ENCODE data around the gene CLEC16A.
"Not testable (repeated sequence)": the region's sequence is repeated elsewhere in the genome, so short reads cannot be mapped to it uniquely, and the experiment has no call there.

The CLEC16A gene

DNA sequence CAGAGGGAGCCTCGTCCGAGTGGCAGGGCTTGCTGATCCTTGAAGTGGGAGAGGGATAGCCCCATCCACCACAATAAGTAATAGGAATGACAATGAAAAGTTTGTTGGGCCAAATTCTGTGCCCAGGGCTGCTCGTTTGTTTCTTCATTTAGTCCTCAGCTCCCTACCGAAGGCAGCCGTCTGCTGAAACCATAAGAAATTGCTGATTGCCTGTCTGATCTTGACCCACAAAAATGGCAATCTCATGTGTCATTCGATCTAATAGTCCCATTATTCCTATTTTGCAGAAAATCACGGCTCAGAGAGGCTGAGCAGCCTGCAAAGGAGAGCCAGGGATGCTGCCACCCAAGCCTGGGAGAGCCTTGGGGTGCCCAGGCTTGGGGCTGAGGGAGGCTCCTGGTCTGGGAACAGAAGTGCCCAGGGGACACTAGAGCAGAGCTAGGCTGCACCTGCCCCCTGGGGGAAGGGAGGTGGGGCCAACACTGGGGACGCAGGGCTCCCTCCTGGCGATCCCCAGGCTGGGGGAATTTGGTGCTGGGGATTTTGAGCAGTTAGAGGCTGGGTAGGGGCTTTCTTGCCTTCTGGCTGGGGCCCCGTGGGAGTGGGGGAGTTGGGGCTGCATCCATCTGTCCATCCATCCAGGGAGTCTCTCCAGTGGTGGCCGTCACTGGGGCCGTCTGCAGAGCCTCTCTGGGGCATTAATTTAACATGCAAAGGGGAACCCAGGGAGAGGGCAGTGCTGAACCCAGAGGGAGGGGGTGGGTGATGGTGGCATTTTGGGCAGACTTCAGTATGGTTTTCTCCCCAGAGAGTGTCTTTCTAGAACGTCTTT, 258.1 kb downstream of the CLEC16A start:
- no peak for DNase-seq (ENCODE audit: low spot score)

DNA sequence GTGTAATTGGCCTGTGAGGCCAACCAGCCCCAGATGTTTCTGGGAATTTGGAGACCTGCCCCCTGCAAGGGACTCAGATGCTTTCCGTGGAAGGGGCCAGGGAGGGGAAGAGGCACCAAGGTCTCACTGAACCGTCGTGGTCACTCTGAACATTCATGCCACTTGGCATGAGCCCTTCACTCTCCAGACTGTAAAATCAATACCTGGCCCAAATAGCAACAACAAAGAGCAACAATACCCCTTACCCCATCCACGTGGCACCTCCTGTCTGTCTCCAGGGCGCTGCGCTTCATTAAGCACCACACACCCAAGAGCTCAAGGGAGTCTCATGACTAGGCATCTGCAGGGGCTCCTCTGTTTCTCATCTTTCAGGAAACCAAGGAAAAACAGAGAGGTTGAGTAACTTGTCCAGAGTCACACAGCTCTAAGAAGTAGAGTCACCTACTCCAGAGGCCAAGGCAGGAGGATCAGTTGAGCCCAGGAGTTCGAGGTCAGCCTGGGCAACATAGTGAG, 258.8 kb downstream of the CLEC16A start:
- DNase-seq (ENCODE audit: low spot score): no peak

DNA sequence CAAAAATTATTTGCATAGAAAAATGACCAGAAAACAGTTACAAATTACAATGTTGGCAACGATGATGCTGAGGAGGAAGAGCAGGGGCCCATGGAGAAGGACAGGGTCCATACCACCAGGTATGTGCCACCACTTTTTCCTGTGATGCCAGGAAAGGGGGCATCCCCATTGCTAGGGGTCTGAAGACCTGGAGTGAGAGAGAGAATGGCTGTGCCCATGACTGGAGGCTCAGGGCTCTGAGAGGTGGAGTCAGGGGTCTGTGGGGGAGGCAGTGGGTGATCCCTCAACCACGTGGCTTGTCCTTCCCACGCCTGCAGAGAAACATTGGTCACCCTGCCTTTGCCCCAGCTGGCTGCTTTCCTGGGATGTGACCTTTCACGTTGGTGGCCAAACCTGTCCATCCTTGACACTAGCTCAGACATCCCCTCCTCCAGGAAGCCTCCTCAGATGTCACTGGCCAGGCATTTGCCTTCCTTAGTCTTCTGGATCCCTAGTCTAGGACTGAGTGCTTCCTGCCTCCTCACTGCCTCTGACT, 260.2 kb downstream of the CLEC16A start:
- DNase-seq (ENCODE audit: low spot score): no peak

DNA sequence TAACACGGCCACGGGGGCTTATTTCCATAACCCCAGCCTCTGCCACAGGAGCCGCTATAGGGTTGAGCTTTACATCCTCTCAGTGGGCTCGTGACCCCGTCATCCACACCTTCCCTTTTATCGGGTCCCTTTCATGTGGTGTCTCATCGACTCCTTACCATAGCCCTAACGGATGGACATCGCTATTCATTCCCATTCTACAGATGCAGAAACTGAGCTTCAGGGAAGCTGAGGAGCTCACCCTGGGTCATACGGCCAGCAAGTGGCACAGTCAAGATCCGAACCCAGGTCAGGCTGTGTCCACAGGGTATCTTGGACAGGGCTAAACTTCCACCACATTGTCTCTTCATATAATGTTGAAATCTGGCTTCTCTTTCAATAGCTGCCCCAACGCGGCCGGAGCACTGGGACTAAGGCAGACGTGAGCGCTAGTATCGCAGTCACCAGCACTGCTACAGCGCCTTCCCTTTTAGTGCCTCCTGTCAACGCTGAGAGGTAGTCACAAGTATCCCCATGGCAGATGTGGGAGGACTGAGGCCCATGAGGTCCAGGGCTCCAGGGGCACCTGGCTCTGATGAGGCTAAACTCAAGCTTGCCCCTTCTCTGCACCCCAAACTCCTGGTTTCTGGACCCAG, 260.8 kb downstream of the CLEC16A start:
- no peak for DNase-seq (ENCODE audit: low spot score)

DNA sequence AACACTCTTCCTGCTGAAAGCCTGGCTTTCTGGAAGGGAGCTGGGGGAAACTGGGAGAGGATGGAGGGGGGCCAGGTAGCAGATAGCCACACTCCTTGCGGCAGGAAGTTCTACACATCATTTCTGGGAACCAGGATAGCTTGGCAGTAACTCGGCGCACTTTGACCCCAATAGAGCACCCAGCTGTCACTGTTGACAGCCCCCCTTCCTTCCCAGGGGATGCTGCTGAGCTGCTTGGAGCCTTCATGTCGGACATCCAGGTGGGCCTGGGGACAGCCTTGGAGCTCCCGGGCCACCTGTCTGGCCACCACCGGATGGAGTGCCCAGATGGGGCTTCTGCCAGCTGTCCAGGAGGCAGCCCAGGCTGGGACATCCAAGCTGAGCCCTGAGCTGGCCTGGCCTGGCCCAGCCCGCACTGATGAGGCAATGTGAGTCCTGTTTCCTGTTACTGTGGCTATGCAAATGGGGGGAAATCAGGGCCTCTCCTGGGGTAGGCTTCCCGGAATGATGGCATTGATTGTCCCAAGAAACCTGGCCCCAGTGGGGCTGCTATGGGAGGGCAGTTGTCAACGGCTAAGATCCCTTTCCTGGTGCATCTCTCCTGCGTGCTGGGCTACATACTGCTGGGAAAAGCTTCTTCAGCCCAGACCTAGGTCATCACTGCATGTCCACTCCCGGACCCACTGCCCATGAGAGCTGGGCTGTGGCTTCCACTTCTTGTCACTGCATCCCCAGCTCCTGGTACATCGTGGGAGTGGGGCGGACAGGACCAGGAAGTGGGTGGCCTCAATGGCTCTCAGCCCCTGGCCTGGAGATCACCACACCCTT, 261.6 kb downstream of the CLEC16A start:
- no peak for DNase-seq (ENCODE audit: low spot score)

DNA sequence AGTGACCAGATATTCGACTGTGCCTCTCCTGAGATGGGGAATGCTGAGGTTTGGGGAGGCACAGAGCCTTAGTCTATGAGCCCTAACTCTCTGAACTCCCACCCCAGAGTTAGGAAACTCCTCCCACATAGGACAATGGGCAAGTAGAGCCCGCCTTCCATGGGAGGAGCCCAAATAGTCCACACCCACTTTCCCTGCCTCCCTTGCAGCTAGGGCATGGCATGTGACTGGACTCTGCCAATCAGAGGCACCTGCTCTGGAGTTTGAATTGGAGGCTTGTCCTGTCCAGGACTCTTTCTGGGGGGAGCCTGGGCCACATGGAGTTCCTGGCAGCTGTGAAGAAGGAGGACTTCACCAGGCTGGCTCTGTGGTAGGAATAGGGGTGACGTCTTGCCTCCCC, 263.3 kb downstream of the CLEC16A start:
- DNase-seq (ENCODE audit: low spot score): no peak

DNA sequence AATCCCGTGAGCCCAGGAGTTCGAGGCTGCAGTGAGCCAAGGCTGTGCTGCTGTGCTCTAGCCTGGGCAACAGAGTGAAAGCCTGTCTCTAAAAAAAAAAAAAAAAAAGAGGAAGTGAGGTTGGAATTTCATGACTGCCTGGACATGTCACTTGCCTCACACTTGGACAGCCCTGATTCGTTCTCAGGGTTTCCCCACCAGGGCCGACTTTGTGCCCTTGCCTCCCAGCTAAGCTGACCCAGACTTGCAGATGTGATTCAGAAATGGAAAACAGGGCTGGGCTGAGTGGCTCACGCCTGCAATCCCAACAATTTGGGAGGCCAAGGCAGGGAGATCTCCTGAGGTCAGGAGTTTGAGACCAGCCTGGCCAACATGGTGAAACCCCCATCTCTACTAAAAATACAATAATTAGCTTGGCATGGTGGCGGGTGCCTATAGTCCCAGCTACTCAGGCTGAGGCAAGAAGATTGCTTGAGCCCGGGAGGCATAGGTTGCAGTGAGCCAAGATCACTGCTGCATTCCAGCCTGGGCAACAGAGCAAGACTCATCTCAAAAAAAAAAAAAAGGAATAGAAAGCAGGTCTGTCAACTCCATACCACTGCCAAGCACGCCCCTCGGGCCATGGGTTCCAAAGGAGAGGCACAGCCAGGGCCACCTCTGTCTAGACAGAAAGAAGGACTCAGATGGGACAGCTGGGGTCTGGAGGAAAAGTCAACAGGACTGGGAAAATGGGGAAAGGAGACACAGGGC, 264.7 kb downstream of the CLEC16A start:
- no peak for DNase-seq (ENCODE audit: low spot score)

DNA sequence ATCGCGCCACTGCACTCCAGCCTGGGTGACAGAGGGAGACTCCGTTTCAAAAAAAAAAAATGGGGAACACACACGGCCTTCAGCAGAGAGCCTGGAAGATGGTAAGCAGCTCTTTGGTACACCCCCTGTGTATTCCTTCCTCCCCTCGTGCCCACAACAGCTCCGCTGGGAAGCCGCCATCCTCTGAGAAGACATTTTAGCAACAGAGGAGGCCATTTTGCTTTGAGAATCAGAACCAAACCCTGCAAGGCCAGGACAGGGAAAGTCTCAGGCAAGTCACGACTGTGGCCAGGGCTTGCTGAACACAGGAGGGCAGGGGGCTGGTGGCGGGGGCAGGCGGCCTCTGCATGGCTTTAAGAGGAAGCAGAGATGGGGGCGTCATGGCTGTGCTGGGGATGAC, 265.9 kb downstream of the CLEC16A start:
- DNase-seq (ENCODE audit: low spot score): no peak

DNA sequence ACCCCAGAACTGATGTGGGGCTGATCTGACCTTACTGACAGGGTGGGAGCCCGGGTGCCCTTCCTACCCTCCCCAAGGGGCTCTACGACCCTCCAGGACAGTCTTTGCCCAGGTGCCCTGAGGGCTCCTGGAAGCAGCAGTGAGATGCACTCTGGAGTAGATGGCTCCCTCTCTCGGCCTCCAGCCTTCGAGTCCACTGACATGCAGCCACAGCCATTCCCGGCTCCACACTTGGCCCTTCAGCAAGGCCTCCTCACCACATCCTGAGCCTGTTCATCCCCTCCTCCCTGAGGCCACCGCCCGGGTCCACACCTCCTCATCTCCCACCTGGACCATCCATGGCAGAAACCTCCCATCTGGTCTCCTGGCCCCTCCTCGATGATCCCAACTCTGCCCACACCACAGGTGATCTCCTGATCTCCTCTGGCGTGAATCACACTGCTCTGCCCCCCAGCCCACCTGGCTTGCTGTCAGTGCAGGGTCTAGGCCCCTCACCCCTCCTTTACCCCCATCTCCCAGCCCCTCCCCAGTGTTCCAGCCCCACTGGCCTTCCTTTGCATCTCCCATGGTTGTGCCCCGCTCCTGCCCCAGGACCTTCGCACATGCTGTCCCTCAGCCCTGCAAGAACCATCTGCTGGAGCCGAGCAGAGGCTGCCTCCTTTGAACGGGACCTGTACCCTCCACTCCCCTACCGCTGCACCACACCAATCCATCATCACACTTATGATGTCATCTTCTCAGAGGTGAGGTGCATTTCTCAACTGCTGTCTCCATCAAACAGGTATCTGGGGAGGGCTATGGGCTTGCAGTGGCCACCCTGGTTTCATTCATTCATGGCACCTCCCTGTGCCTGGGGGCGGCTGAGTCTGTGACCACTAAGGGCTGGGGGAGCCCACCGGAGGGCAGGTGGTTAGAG, 267.0 kb downstream of the CLEC16A start:
- no peak for DNase-seq (ENCODE audit: low spot score)

DNA sequence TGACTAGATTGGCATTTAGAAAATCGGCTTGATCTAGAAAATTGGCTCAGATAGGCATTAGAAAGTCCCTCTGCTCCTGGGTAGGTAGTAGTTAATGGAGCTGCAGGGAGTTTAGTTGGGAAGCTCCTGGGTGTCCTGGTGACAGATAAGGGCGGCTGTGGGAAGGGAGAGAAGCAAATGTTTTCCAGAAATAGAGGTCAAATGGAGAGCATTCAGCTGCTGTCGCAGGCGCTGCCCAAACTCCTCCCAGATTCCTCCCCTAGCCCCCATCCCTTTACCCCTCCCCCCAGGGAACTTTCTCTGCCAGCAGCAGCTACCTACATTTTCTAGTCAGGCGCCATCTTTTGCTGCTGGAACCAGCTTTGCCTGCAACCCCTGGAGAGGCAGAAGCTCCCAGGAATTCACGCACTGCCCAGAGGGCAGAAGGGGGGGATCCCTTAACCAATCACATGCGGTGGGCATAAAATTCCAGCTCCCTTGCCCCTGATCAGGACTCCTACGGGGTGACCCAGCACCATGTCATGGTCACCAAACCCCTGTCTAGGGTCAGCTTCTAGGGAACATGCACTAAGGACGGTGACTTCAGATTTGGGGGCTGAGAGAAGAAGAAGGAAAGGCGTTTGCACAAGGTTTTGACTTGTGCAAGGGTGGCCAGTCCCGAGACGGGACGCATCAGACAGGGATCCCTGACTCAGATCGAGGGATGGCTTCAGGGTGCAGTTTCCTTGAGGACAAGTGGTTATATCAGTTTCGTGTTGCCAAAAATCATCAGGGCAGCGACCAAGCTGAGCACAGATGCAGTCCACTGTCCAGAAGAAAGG, 267.8 kb downstream of the CLEC16A start:
- no peak for DNase-seq (ENCODE audit: low spot score)

DNA sequence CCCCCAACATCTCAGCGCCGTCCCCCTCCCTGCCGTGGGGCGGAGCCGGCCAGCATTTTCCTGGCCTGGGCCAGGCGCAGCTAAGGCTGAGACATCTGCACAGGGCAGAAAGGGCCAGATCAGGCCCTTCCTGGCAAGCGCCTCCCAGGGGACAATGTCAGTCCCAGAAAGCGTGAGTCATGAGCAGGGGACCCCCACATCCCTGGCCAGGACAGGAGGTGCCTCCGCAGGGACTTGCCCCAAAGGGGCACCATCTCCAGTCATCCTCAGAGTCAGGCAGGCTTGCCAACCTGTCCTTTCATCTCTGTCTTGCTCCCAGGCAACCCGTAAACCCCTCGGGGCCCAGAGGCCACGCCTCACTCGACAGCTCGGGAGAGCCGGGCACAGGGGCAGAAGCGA, 268.4 kb downstream of the CLEC16A start:
- DNase-seq (ENCODE audit: low spot score): no peak

DNA sequence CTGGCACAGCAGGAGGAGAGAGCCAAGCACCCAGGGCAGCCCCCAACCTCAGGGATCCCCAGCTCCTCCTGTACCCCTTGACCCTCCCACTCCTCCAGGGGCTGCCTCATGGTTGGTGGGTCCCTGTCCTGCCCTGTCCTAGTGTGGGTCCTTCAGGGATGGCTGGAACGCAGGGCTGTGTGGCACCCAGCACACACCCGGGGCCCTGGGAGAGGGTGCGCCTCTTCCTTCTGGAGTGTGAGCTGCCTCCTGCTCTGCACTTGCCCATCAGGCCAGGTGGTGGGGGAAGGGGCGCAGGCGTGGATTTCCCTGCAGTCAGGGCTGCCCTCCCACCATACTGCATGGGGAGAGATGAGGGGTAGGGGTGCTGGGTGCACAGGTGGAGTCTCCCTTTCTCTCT, 269.0 kb downstream of the CLEC16A start:
- no peak for DNase-seq (ENCODE audit: low spot score)

DNA sequence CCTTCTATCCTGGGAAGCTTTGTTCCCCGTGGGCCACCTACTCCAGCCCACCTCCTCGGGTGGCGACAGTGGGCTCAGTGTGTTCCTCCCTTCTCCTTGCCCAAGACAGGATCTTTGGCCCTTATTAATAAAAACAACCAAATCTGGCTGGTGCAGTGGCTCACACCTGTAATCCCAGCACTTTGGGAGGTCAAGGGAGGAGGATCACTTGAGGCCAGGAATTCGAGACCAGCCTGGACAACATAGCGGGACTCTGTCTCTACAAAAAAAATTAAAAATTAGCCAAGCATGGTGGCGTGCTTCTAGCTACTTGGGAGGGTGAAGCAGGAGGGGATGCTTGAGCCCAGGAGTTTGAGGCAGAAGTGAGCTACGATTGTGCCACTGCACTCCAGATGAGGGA, 269.4 kb downstream of the CLEC16A start:
- DNase-seq (ENCODE audit: low spot score): no peak

DNA sequence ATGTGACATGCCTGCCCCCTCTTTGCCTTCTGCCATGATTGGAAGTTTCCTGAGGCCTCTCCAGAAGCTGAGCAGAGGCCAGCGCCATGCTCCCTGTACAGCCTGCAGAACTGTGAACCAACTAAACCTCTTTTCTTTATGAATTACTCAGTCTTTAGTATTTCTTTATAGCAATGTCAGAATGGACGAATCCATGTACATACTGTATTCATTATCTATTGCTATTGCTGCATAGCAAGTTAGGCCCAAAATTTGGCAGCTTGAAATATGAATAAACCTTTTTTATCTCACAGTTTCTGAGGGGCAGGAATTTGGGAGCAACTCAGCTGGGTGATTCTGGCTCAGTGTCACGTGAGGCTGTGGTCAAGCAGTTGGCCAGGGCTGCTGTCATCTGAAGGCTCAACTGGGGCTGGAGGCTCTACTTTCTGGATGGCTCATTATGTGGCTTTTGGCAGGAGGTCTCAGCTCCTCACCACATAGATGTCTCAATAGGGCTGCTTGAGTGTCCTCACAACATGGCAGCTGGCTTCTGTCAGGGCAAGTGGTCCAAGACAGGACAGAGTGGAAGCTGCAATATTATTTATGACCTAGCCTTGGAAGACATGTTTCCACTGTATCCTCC, 271.7 kb downstream of the CLEC16A start:
- no peak for DNase-seq (ENCODE audit: low spot score)

DNA sequence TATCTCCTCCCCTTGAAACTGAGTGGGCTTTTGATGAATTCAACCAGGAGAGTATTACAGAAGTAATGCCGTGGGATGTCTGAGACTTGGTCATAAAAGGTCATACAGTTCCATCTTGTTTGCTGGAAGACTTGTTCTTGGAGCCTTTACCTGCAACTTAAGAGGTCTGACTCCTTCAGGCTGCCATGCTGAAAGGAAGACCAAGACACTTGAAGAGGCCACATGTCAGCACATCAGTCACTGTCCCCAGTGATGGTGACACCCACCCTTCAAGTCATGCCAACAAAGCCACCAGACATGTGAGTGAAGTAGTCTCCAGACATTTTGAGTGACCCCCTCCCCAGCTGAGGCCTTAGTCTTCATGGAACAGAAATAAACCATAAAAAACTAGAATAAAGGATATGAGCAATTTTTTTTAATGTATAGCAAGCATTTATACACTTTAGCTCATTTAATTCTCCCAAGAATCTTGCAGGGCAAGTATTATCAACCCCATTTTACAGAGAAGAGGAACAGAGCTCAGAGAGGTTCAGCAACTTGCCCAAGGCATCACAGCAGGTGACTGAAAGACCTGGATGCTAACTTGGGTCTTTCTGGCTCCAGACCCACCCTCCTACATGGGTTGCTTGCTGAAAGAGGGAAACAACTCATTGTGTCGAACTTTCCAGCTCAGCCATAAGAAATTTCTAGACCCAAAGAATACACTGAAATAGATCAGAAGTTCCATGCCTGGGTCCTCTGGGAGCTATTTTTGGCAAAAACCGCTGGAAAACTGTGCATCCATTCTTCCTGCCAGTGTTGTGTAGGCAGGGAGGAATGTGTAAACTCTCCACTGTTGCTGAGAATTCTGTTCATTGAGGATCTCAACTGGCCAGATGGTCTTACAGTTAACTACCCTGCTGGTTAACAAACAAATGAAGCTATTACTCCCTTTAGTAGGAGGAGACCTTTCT, 273.6 kb downstream of the CLEC16A start:
- DNase-seq (ENCODE audit: low spot score): no peak

DNA sequence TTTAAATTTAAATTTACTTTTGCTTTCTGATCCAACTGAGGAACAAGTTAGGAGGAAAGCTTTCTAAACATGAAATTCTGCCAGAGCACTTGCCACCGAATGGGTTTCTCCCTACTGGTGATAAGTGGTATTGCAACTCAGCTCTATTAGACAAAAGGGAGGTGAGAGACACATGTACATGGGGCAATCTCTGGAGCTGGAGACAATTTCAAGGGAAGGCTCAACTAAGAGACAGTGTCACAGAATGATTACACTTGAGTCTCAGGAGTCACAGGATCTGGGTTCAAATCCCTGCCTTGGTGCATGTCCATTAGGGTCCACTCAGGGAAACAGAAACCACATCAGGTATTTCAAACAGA, 274.2 kb downstream of the CLEC16A start:
- no peak for DNase-seq (ENCODE audit: low spot score)

DNA sequence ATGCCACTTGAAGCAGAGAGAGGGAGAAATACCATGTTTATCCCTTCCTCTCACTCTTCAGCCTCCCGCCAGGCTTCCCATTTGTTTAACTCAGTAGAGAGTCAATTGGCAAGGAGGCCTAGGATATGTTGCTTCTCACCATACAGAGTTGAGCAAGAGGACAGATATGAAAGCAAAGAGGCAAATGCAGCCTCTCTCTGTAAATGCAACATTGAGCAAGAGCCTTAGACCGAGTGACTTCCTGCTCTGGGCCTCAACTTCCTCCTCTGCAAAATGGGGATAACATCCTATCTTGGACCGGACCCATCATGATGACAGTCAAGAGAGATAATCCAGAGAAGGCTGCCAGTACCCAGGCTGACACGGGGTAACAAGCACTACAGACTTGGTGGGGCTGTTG, 274.8 kb downstream of the CLEC16A start:
- DNase-seq (ENCODE audit: low spot score): no peak

DNA sequence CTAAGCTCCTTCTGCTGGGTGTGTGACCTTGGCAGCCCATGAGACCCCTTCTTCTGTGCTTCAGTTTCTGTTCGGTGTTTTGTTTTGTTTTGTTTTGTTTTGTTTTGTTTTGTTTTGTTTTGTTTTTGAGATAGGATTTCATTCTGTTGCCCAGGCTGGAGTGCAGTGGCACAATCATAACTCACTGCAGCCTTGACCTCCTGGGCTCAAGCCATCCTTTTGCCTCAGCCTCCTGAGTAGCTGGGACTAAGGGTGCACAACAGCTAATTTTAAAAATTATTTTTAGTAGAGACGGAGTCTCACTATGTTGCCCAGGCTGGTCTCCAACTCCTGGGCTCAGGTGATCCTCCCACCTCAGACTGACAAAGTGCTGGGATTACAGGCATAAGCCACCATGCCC, 276.1 kb downstream of the CLEC16A start:
- DNase-seq (ENCODE audit: low spot score): not testable (repeated sequence)
